ENCODE data around the gene PC. TPM values are rescaled to one million over a fixed set of nuclear protein-coding genes. Genes with fewer than 3 reads are reported as not detected.

Gene PC
- total and polyA plus RNA-seq, 2 donors (not counting 3 experiments of a cell fraction or from before 2014, with no cell fraction given) = 5.5 to 17.5 TPM

GRCh38 chr11:66809592-66809991 is 148.6 kb downstream of the PC start:
- H3K36me3 ChIP-seq (ENCODE audit: control insufficient read depth in 2 of 2, extremely low read depth in 1 of 2, insufficient read depth in 2 of 2, low read length in 2 of 2) = peaks cover 0 to 2% of the 10 kb centered on the region in 2 experiments
- no peaks in the 10 kb centered on the region for H3K79me2 ChIP-seq (ENCODE audit: control insufficient read depth, insufficient read depth, low read length)
- no peaks in the 10 kb centered on the region for H4K20me1 ChIP-seq (replicated peaks; ENCODE audit: control insufficient read depth, extremely low read depth, insufficient read depth, low read length)
- dilution Hi-C loops (cut with MboI; ENCODE audit: extremely low pct_ligation_motif_present, low sequenced_read_pairs) (no loop called here), intact Hi-C loops (cut with micrococcal nuclease) (no loop called here)
- no peaks in the 10 kb centered on the region for H3K4me1 ChIP-seq (ENCODE audit: control insufficient read depth, extremely low read depth, insufficient read depth, low read length)
- no peaks in the 10 kb centered on the region for H3K27me3 ChIP-seq (ENCODE audit: control insufficient read depth in 2 of 2, insufficient read depth in 2 of 2, low read length in 2 of 2)
- no TSS peak for BruUV-seq (replicated peaks)
- no peak overlapping the region for H2AFZ ChIP-seq (ENCODE audit: low read depth, low read length)
- no peak overlapping the region for H3K27ac ChIP-seq (ENCODE audit: insufficient read depth, low read depth, low read length)
- H3K9ac ChIP-seq (replicated peaks; ENCODE audit: extremely low read depth, insufficient read depth, low read length) = no peak overlapping the region
- CTCF ChIA-PET = no interaction called here
- no peak overlapping the region for H3K4me3 ChIP-seq (replicated peaks in 1 of 3; ENCODE audit: insufficient read depth in 1 of 3, low read depth in 1 of 3, low read length in 3 of 3)
- no peak overlapping the region for H3K4me2 ChIP-seq (ENCODE audit: insufficient read depth, low read length)
- no peak for DNase-seq (ENCODE audit: low read depth, low spot score)
- no peak for TF ChIP-seq MAX (IDR thresholded peaks at IDR 0.05; ENCODE audit: insufficient read depth, insufficient read length)
- no peak for TF ChIP-seq FOS (IDR thresholded peaks at IDR 0.05; ENCODE audit: borderline replicate concordance, insufficient read depth, low read length)
- no peak for TF ChIP-seq MYC (IDR thresholded peaks at IDR 0.05; ENCODE audit: low read depth, low read length)
- no peak for TF ChIP-seq POLR2AphosphoS5 (IDR thresholded peaks at IDR 0.05; ENCODE audit: insufficient read depth, low read depth, low read length)
- TF ChIP-seq JUN (IDR thresholded peaks at IDR 0.05; ENCODE audit: borderline replicate concordance, insufficient read depth, insufficient read length, low read depth) = no peak
- no peak for TF ChIP-seq GATA2 (IDR thresholded peaks at IDR 0.05; ENCODE audit: insufficient read depth, insufficient read length, low read depth, low read length)
- no peak for TF ChIP-seq CTCF (IDR thresholded peaks at IDR 0.05; ENCODE audit: extremely low read depth in 1 of 2, insufficient read depth in 1 of 2, low read depth in 1 of 2, low read length in 2 of 2)
- TF ChIP-seq POLR2A (IDR thresholded peaks at IDR 0.05; ENCODE audit: low read depth, low read length) = no peak
- no peak for TF ChIP-seq EZH2 (IDR thresholded peaks at IDR 0.05; ENCODE audit: borderline replicate concordance, low read depth, low read length, severe bottlenecking)
- no peak for FAIRE-seq
- H3K9me3 ChIP-seq (replicated peaks; ENCODE audit: control insufficient read depth, insufficient read depth, low read length) = no peaks in the 10 kb centered on the region
- H3K9me1 ChIP-seq (replicated peaks; ENCODE audit: control insufficient read depth, extremely low read depth, insufficient read depth, low read length) = no peaks in the 10 kb centered on the region
- POLR2A ChIA-PET = no interaction called here

All from endothelial cell of umbilical vein (primary cell).